H9 (cell line): ENCODE measurements around the gene KIF24. TPM values are rescaled to one million over a fixed set of nuclear protein-coding genes. Genes with fewer than 3 reads are reported as not detected.
A peak's percentile ranks its signal among the peaks of the same experiment; 100 is the strongest.

Experiments used
- DNase-seq: peaks from one replicate; pipeline ENCODE4 v3.0.0-alpha.2; 2017
- H2AFZ ChIP-seq: one replicate; pipeline ENCODE4 v1.6.1; 2013; ENCODE audit warnings: mild to moderate bottlenecking, low read length, control low read depth, moderate library complexity
- H2AK5ac ChIP-seq: 2 replicates; pipeline ENCODE4 v1.6.1; 2013; ENCODE audit warnings: low read length, control low read depth, mixed read lengths; ENCODE audit not compliant: insufficient read length
- H2BK120ac ChIP-seq: one replicate; pipeline ENCODE4 v1.6.1; 2013; ENCODE audit warnings: low read depth, mild to moderate bottlenecking, low read length, control low read depth, inconsistent platforms; ENCODE audit not compliant: poor library complexity, severe bottlenecking
- H2BK12ac ChIP-seq: 2 replicates; pipeline ENCODE4 v1.6.1; 2013; ENCODE audit warnings: low read length, control low read depth, mixed read lengths, low read depth; ENCODE audit not compliant: insufficient read length
- H2BK15ac ChIP-seq: 2 replicates; pipeline ENCODE4 v1.6.1; 2013; ENCODE audit warnings: low read depth, low read length, control low read depth
- H2BK20ac ChIP-seq: one replicate; pipeline ENCODE4 v1.6.1; 2013; ENCODE audit warnings: low read depth, mild to moderate bottlenecking, low read length, control low read depth, inconsistent platforms; ENCODE audit not compliant: poor library complexity, severe bottlenecking
- H2BK5ac ChIP-seq: 2 replicates; pipeline ENCODE4 v1.6.1; 2013; ENCODE audit warnings: low read length, control low read depth, mixed read lengths; ENCODE audit not compliant: insufficient read length
- H3K14ac ChIP-seq: 2 replicates; pipeline ENCODE4 v1.6.1; 2013; ENCODE audit warnings: low read length, control low read depth; ENCODE audit not compliant: insufficient read depth
- H3K18ac ChIP-seq: 2 replicates; pipeline ENCODE4 v1.6.1; 2013; ENCODE audit warnings: low read depth, mild to moderate bottlenecking, mixed read lengths, low read length, control low read depth; ENCODE audit not compliant: insufficient read length
- H3K23ac ChIP-seq: 2 replicates; pipeline ENCODE4 v1.6.1; 2013; ENCODE audit warnings: low read length, control low read depth, mixed read lengths, low read depth; ENCODE audit not compliant: insufficient read length
- H3K23me2 ChIP-seq: 2 replicates; pipeline ENCODE4 v1.6.1; 2013; ENCODE audit warnings: low read depth, mild to moderate bottlenecking, mixed read lengths, low read length, control low read depth; ENCODE audit not compliant: insufficient read length, poor library complexity, severe bottlenecking
- H3K27ac ChIP-seq: 2 replicates; pipeline ENCODE4 v1.5.1; 2013; ENCODE audit warnings: low read length, control low read depth, mixed read lengths, low read depth; ENCODE audit not compliant: insufficient read length
- H3K27me3 ChIP-seq: 2 replicates; pipeline ENCODE4 v1.6.1; 2013; ENCODE audit warnings: low read length, control low read depth, inconsistent platforms; ENCODE audit not compliant: insufficient read depth
- H3K4ac ChIP-seq: 2 replicates; pipeline ENCODE4 v1.6.1; 2013; ENCODE audit warnings: low read depth, mild to moderate bottlenecking, control low read depth, inconsistent platforms, low read length, moderate library complexity
- H3K4me1 ChIP-seq: 2 replicates; pipeline ENCODE4 v1.6.1; 2013; ENCODE audit warnings: low read length, control low read depth, inconsistent platforms; ENCODE audit not compliant: insufficient read depth
- H3K4me2 ChIP-seq: 2 replicates; pipeline ENCODE4 v1.6.1; 2013; ENCODE audit warnings: low read length, control low read depth, mixed read lengths; ENCODE audit not compliant: insufficient read length, insufficient read depth
- H3K56ac ChIP-seq: 2 replicates; pipeline ENCODE4 v1.6.1; 2013; ENCODE audit warnings: low read depth, mild to moderate bottlenecking, mixed read lengths, low read length, control low read depth; ENCODE audit not compliant: insufficient read length
- H3K79me1 ChIP-seq: 2 replicates; pipeline ENCODE4 v1.6.1; 2013; ENCODE audit warnings: low read depth, mild to moderate bottlenecking, moderate library complexity, low read length, control low read depth, inconsistent platforms; ENCODE audit not compliant: insufficient read depth, poor library complexity, severe bottlenecking
- H3K79me2 ChIP-seq: 2 replicates; pipeline ENCODE4 v1.6.1; 2013; ENCODE audit warnings: low read length, control low read depth, inconsistent platforms; ENCODE audit not compliant: insufficient read depth
- H3K9ac ChIP-seq: 2 replicates; pipeline ENCODE4 v1.6.1; 2013; ENCODE audit warnings: low read length, control low read depth, mixed read lengths; ENCODE audit not compliant: insufficient read length; ENCODE audit errors: extremely low read depth
- H3K9me3 ChIP-seq: one replicate; pipeline ENCODE4 v1.6.1; 2013; ENCODE audit warnings: low read depth, low read length, inconsistent platforms; ENCODE audit not compliant: control insufficient read depth
- H3T11ph ChIP-seq: one replicate; pipeline ENCODE4 v1.6.1; 2013; ENCODE audit warnings: mild to moderate bottlenecking, low read length, control low read depth, inconsistent platforms
- H4K20me1 ChIP-seq: one replicate; pipeline ENCODE4 v1.6.1; 2013; ENCODE audit not compliant: control insufficient read depth, insufficient read length, insufficient read depth
- H4K5ac ChIP-seq: 2 replicates; pipeline ENCODE4 v1.6.1; 2013; ENCODE audit warnings: low read depth, mild to moderate bottlenecking, mixed read lengths, low read length, control low read depth; ENCODE audit not compliant: insufficient read length
- H4K8ac ChIP-seq: replicated peaks from 2 replicates; pipeline ENCODE4 v1.6.1; 2013; ENCODE audit warnings: low read length, control low read depth, mixed read lengths, low read depth; ENCODE audit not compliant: insufficient read length
- H4K91ac ChIP-seq: 2 replicates; pipeline ENCODE4 v1.6.1; 2013; ENCODE audit warnings: low read depth, mild to moderate bottlenecking, moderate library complexity, mixed read lengths, low read length, control low read depth; ENCODE audit not compliant: insufficient read length
- H3K27ac Mint-ChIP-seq, 3 experiments: 2 replicates in 2 of 3; 3 replicates in 1 of 3; pipeline ENCODE4 v1.8.0; 2020 to 2021; ENCODE audit warnings: mixed read lengths in 3 of 3, mild to moderate bottlenecking in 1 of 3, moderate library complexity in 1 of 3
- H3K27me3 Mint-ChIP-seq: 2 replicates; pipeline ENCODE4 v1.8.0; 2021; ENCODE audit warnings: low read depth, mild to moderate bottlenecking, moderate library complexity, mixed read lengths
- H3K36me3 Mint-ChIP-seq, 3 experiments: 2 replicates in 2 of 3; 3 replicates in 1 of 3; pipeline ENCODE4 v1.8.0; 2020 to 2021; ENCODE audit warnings: low read depth in 3 of 3, mixed read lengths in 3 of 3; ENCODE audit not compliant: insufficient read depth in 1 of 3
- H3K4me1 Mint-ChIP-seq, 2 experiments: 2 replicates each; pipeline ENCODE4 v1.8.0; 2020; ENCODE audit warnings: mixed read lengths in 2 of 2
- H3K4me3 Mint-ChIP-seq, 2 experiments: 2 replicates in 1 of 2; 3 replicates in 1 of 2; pipeline ENCODE4 v1.8.0; 2020 to 2021; ENCODE audit warnings: mild to moderate bottlenecking in 2 of 2, mixed read lengths in 2 of 2, moderate library complexity in 1 of 2
- H3K9me3 Mint-ChIP-seq, 2 experiments: 2 replicates in 1 of 2; 3 replicates in 1 of 2; pipeline ENCODE4 v1.8.0; 2020; ENCODE audit warnings: mild to moderate bottlenecking in 2 of 2, mixed read lengths in 2 of 2, moderate library complexity in 1 of 2
- WGBS: extraction: QIAGEN DNeasy Blood & Tissue Kit; methylation state at CpG from one replicate; pipeline ENCODE4 v1.1.7; 2013; ENCODE audit warnings: missing lambda C conversion rate, low lambda C conversion rate, mixed read lengths; ENCODE audit not compliant: insufficient read length; ENCODE audit errors: extremely low coverage; 5-methylcytosine and 5-hydroxymethylcytosine counted together
- total RNA-seq: library from RNA; stranded (reverse); gene quantifications from 2 replicates; pipeline ENCODE4 v1.2.1, GENCODE V29; 2021
- TF ChIP-seq, protein P1 (sequence below): fragments of 200-600 bp; sonication (generic); conservative IDR thresholded peaks from 3 replicates; pipeline ENCODE4 v1.8.0; 2021; ENCODE audit warnings: antibody characterized with exemption, mild to moderate bottlenecking

KIF24 gene
- total RNA-seq, 1 experiment from 2014 or later, result 4.0 TPM

GRCh38 chr9:34332076-34332964 is 3.3 kb upstream of the KIF24 start:
- Histone ChIP-seq H4K20me1 (no peaks in the 10 kb centered on the region), H3K23me2 (peaks cover 8% of the 10 kb centered on the region), H3K18ac (no peak overlapping the region), H3K56ac (no peak overlapping the region), H3K79me1 (no peaks in the 10 kb centered on the region), H3K79me2 (no peaks in the 10 kb centered on the region), H2AK5ac (no peak overlapping the region), H2BK12ac (no peak overlapping the region), H3K27ac (no peak overlapping the region), H3T11ph (no peak overlapping the region), H3K23ac (no peak overlapping the region), H2BK5ac (no peak overlapping the region), H4K91ac (no peak overlapping the region), H3K9ac (no peak overlapping the region), H2BK15ac (no peak overlapping the region), H3K4me1 (peaks cover 8% of the 10 kb centered on the region; the same call in 1 of the 2 replicates), H3K14ac (no peak overlapping the region), H2AFZ (no peak overlapping the region), H4K8ac (no peak overlapping the region), H2BK20ac (no peak overlapping the region), H3K4ac (no peak overlapping the region), H3K9me3 (no peaks in the 10 kb centered on the region), H3K27me3 (no peaks in the 10 kb centered on the region), H3K4me2 (no peak overlapping the region), H2BK120ac (no peak overlapping the region), H4K5ac (no peak overlapping the region)
- H3K4me3 Mint-ChIP-seq, result 0 out of 5 replicates have a peak overlapping the region, but pooled peaks of 1 of the 2 experiments have one; percentile 3
- TF ChIP-seq, protein P1, sequence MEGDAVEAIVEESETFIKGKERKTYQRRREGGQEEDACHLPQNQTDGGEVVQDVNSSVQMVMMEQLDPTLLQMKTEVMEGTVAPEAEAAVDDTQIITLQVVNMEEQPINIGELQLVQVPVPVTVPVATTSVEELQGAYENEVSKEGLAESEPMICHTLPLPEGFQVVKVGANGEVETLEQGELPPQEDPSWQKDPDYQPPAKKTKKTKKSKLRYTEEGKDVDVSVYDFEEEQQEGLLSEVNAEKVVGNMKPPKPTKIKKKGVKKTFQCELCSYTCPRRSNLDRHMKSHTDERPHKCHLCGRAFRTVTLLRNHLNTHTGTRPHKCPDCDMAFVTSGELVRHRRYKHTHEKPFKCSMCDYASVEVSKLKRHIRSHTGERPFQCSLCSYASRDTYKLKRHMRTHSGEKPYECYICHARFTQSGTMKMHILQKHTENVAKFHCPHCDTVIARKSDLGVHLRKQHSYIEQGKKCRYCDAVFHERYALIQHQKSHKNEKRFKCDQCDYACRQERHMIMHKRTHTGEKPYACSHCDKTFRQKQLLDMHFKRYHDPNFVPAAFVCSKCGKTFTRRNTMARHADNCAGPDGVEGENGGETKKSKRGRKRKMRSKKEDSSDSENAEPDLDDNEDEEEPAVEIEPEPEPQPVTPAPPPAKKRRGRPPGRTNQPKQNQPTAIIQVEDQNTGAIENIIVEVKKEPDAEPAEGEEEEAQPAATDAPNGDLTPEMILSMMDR, result peak; percentile 65
- no CpG with 5 or more reads among the region's 7 CpGs for WGBS
- peak overlapping the region in 2 of 3 experiments; percentile 29 to 76; a peak in 4 of 7 replicates for H3K27ac Mint-ChIP-seq
- no peaks in the 10 kb centered on the region for H3K27me3 Mint-ChIP-seq
- DNase-seq, result no peak
- H3K36me3 Mint-ChIP-seq, result peaks cover 0 to 2% (median 0%) of the 10 kb centered on the region in 3 experiments; a peak in 2 of 7 replicates
- peaks cover 40 to 43% of the 10 kb centered on the region in 2 experiments for H3K4me1 Mint-ChIP-seq
- peaks cover 0 to 3% of the 10 kb centered on the region in 2 experiments; a peak in 1 of 5 replicates for H3K9me3 Mint-ChIP-seq
